ENCODE measurements around the gene STAG2.

The STAG2 gene

GRCh38 chrX:124030520-124030919 lies 69.0 kb downstream of the STAG2 start:
- Histone ChIP-seq H3K27me3 (ENCODE audit: insufficient read depth, poor library complexity, severe bottlenecking) (no peaks in the 10 kb centered on the region), H3K4me3 (replicated peaks; ENCODE audit: insufficient read depth, low read length) (no peak overlapping the region), H3K27ac (replicated peaks) (no peak overlapping the region)
- DNase-seq (ENCODE audit: low read depth in 1 of 2, low spot score in 1 of 2) = no peak
- no peak for TF ChIP-seq CTCF (IDR thresholded peaks at IDR 0.05; ENCODE audit: insufficient read depth, low read length)
- TF ChIP-seq POLR2AphosphoS5 (IDR thresholded peaks at IDR 0.05; ENCODE audit: low read depth) = no peak
- no peak for TF ChIP-seq GABPA (IDR thresholded peaks at IDR 0.05; ENCODE audit: low read depth)
- TF ChIP-seq REST (IDR thresholded peaks at IDR 0.05; ENCODE audit: insufficient replicate concordance, low read depth) = no peak
- TF ChIP-seq SPI1 (IDR thresholded peaks at IDR 0.05; ENCODE audit: borderline replicate concordance, low read depth) = no peak

GRCh38 chrX:124033821-124034220 lies 72.3 kb downstream of the STAG2 start:
- DNase-seq (ENCODE audit: low read depth in 1 of 2, low spot score in 1 of 2) = no peak
- TF ChIP-seq REST (IDR thresholded peaks at IDR 0.05; ENCODE audit: insufficient replicate concordance, low read depth) = no peak
- no peak for TF ChIP-seq SPI1 (IDR thresholded peaks at IDR 0.05; ENCODE audit: borderline replicate concordance, low read depth)
- no peak for TF ChIP-seq POLR2AphosphoS5 (IDR thresholded peaks at IDR 0.05; ENCODE audit: low read depth)
- H3K4me3 ChIP-seq (replicated peaks; ENCODE audit: insufficient read depth, low read length) = no peak overlapping the region
- no peak overlapping the region for H3K27ac ChIP-seq (replicated peaks)
- H3K27me3 ChIP-seq (ENCODE audit: insufficient read depth, poor library complexity, severe bottlenecking) = no peaks in the 10 kb centered on the region

GRCh38 chrX:124035657-124036056 lies 74.2 kb downstream of the STAG2 start:
- H3K27me3 ChIP-seq (ENCODE audit: insufficient read depth, poor library complexity, severe bottlenecking) = no peaks in the 10 kb centered on the region

GRCh38 chrX:124042042-124042441 lies 80.5 kb downstream of the STAG2 start:
- no peak for DNase-seq (ENCODE audit: low read depth in 1 of 2, low spot score in 1 of 2)
- TF ChIP-seq POLR2AphosphoS5 (IDR thresholded peaks at IDR 0.05; ENCODE audit: low read depth) (no peak), CTCF (IDR thresholded peaks at IDR 0.05; ENCODE audit: insufficient read depth, low read length) (no peak), GABPA (IDR thresholded peaks at IDR 0.05; ENCODE audit: low read depth) (no peak), REST (IDR thresholded peaks at IDR 0.05; ENCODE audit: insufficient replicate concordance, low read depth) (no peak), SPI1 (IDR thresholded peaks at IDR 0.05; ENCODE audit: borderline replicate concordance, low read depth) (no peak)
- H3K4me3 ChIP-seq (replicated peaks; ENCODE audit: insufficient read depth, low read length) = no peak overlapping the region
- H3K27me3 ChIP-seq (ENCODE audit: insufficient read depth, poor library complexity, severe bottlenecking) = no peaks in the 10 kb centered on the region
- no peak overlapping the region for H3K27ac ChIP-seq (replicated peaks)

More at GRCh38 chrX:124035657-124036056, 74.2 kb downstream of the STAG2 start:
- no peak for DNase-seq (ENCODE audit: low read depth in 1 of 2, low spot score in 1 of 2)
- H3K27ac ChIP-seq (replicated peaks) = no peak overlapping the region
- no peak overlapping the region for H3K4me3 ChIP-seq (replicated peaks; ENCODE audit: insufficient read depth, low read length)
- no peak for TF ChIP-seq CTCF (IDR thresholded peaks at IDR 0.05; ENCODE audit: insufficient read depth, low read length)
